Measurements from ENCODE around the gene VANGL1. TPM values are rescaled to one million over a fixed set of nuclear protein-coding genes. Genes with fewer than 3 reads are reported as not detected.

Gene VANGL1
- total and polyA plus RNA-seq, 2 of the 13 experiments (the other 11 are each of a cell fraction or from before 2014, with no cell fraction given): 5.3 to 9.4 TPM

GRCh38 chr1:115620950-115621349 is 20.8 kb upstream of the VANGL1 start:
- Histone ChIP-seq H3K4me3 (replicated peaks in 1 of 3; ENCODE audit: insufficient read depth in 1 of 3, low read depth in 2 of 3, low read length in 3 of 3) (no peak overlapping the region), H3K79me2 (ENCODE audit: insufficient read depth, low read length) (no peaks in the 10 kb centered on the region), H3K9ac (ENCODE audit: insufficient read depth, low read depth, low read length) (no peak overlapping the region), H3K27me3 (ENCODE audit: control insufficient read depth in 1 of 2, insufficient read depth in 2 of 2, low read length in 2 of 2) (no peaks in the 10 kb centered on the region; a peak in 1 of 5 replicates), H3K36me3 (replicated peaks in 1 of 2; ENCODE audit: control insufficient read depth in 1 of 2, insufficient read depth in 2 of 2, low read length in 2 of 2) (no peaks in the 10 kb centered on the region), H2AFZ (ENCODE audit: low read length) (no peak overlapping the region), H3K27ac (ENCODE audit: extremely low read length, insufficient read depth, low read length) (no peak overlapping the region), H3K9me3 (ENCODE audit: low read length) (peaks cover 11% of the 10 kb centered on the region; the same call in 1 of the 2 replicates), H4K20me1 (ENCODE audit: insufficient read depth, low read length) (no peaks in the 10 kb centered on the region), H3K4me1 (ENCODE audit: insufficient read depth, low read length) (no peaks in the 10 kb centered on the region), H3K4me2 (ENCODE audit: low read depth, low read length) (no peak overlapping the region)
- intact Hi-C loops (cut with micrococcal nuclease; ENCODE audit: unreplicated experiment): no loop called here
- DNase-seq (ENCODE audit: low spot score) (no peak), ATAC-seq (no peak), FAIRE-seq (no peak)
- TF ChIP-seq ZNF317 (CRISPR knock-in tag; IDR thresholded peaks at IDR 0.05): peak; percentile 94
- no peak for TF ChIP-seq HINFP (CRISPR knock-in tag; IDR thresholded peaks at IDR 0.05; ENCODE audit: low read depth)
- CTCF ChIA-PET (ENCODE audit: low intra/inter-chr PET ratio, low total read pairs): no interaction called here
- no TSS peak for BruUV-seq (replicated peaks)
- POLR2A ChIA-PET: no interaction called here
- in situ Hi-C loops (cut with HindIII; ENCODE audit: extremely low pct_ligation_motif_present, low pct_unique_long_range_greater_than_20kb): loop anchor here (25.0 kb wide), 1 partner anchor 366 kb away; the partner anchor contains the start of gene SLC22A15

DNA sequence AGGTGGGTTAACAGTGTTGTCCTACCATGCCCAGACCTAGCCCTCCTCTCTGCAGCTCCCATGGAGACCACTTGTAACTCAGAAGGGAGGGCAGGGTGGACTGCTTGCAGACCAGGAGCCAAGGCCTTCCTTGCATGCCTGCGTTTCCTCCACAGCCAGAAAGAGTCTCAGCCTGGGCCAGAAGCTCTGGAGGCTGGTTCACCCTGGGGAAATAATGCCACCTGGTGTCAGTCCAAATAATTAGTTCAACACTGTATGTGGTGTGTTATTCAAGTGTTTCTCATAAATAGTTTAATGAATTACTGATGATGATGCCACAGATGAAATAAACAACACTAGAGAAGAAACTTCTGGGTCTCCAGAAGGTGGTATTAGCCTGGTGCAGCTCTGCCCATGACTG is 16.9 kb upstream of the VANGL1 start:
- H3K9ac ChIP-seq (ENCODE audit: insufficient read depth, low read depth, low read length): no peak overlapping the region
- ChIA-PET CTCF (ENCODE audit: low intra/inter-chr PET ratio, low total read pairs) (no interaction called here), POLR2A (no interaction called here)
- no peak overlapping the region for H3K4me3 ChIP-seq (replicated peaks in 1 of 3; ENCODE audit: insufficient read depth in 1 of 3, low read depth in 2 of 3, low read length in 3 of 3)
- TF ChIP-seq FOXC1 (CRISPR knock-in tag; IDR thresholded peaks at IDR 0.05; ENCODE audit: borderline replicate concordance) (no peak), CTCF (CRISPR knock-in tag; IDR thresholded peaks at IDR 0.05) (peak; percentile 21; the same call in 1 of the 2 replicates)
- no peaks in the 10 kb centered on the region for H3K79me2 ChIP-seq (ENCODE audit: insufficient read depth, low read length)
- in situ Hi-C loops (cut with HindIII; ENCODE audit: extremely low pct_ligation_motif_present, low pct_unique_long_range_greater_than_20kb): loop anchor here (25.0 kb wide), 1 partner anchor 362 kb away; the partner anchor contains the start of gene SLC22A15
- FAIRE-seq (no peak), ATAC-seq (peak; percentile 74), DNase-seq (ENCODE audit: low spot score) (no peak)
- WGBS (ENCODE audit: low lambda C conversion rate): 17% methylated on average over 1 of the region's 1 CpG
- peaks cover 11% of the 10 kb centered on the region; the same call in 1 of the 2 replicates for H3K9me3 ChIP-seq (ENCODE audit: low read length)
- intact Hi-C loops (cut with micrococcal nuclease; ENCODE audit: unreplicated experiment): no loop called here
- H3K27me3 ChIP-seq (ENCODE audit: control insufficient read depth in 1 of 2, insufficient read depth in 2 of 2, low read length in 2 of 2): no peaks in the 10 kb centered on the region
- H3K4me1 ChIP-seq (ENCODE audit: insufficient read depth, low read length): peaks cover 4% of the 10 kb centered on the region
- no peak overlapping the region for H3K4me2 ChIP-seq (ENCODE audit: low read depth, low read length)
- H4K20me1 ChIP-seq (ENCODE audit: insufficient read depth, low read length): no peaks in the 10 kb centered on the region
- no peaks in the 10 kb centered on the region for H3K36me3 ChIP-seq (replicated peaks in 1 of 2; ENCODE audit: control insufficient read depth in 1 of 2, insufficient read depth in 2 of 2, low read length in 2 of 2)
- H2AFZ ChIP-seq (ENCODE audit: low read length): no peak overlapping the region
- H3K27ac ChIP-seq (ENCODE audit: extremely low read length, insufficient read depth, low read length): no peak overlapping the region
- no TSS peak for BruUV-seq (replicated peaks)
